B cell (primary cell): ENCODE measurements around the gene KCNG3. TPM values are rescaled to one million over a fixed set of nuclear protein-coding genes. Genes with fewer than 3 reads are reported as not detected.

ENCODE experiments used
- ATAC-seq: fragments of 200-7000 bp; cut with Tn5 transposase; one replicate; pipeline ENCODE4 v1.10.0; 2021; ENCODE audit warnings: low read depth, mild to moderate bottlenecking, moderate number of reproducible peaks, moderate library complexity
- CTCF ChIA-PET: fragments of 350-600 bp; sonication (Branson Sonifier 250); formaldehyde crosslinking; loops from one replicate; lab custom pipeline; 2021; ENCODE audit warnings: antibody characterized with exemption, inconsistent platforms; lab: Charles Lee
- POLR2A ChIA-PET: fragments of 350-600 bp; sonication (Branson Sonifier 250); formaldehyde crosslinking; loops from one replicate; lab custom pipeline; 2021; ENCODE audit warnings: antibody characterized with exemption; lab: Charles Lee
- DNase-seq: peaks from one replicate; pipeline ENCODE4 v3.0.0; 2013
- H2AFZ ChIP-seq: 2 replicates; pipeline ENCODE4 v1.6.1; 2012; ENCODE audit warnings: mild to moderate bottlenecking, low read depth, low read length; ENCODE audit not compliant: insufficient read depth, poor library complexity, severe bottlenecking
- H3K27ac ChIP-seq, 2 donors: 1 replicate in 1 of 2; 2 replicates in 1 of 2; pipeline ENCODE4 v1.5.1; 2012 to 2013; ENCODE audit warnings: low read length in 2 of 2, mild to moderate bottlenecking in 2 of 2, moderate library complexity in 1 of 2
- H3K27me3 ChIP-seq, 4 experiments: fragments of 200-600 bp in 1 of 4; sonication (generic) in 1 of 4; replicated peaks in 1 of 4; 1 replicate in 2 of 4; 2 replicates in 2 of 4; pipeline versions ENCODE4 v1.6.1 to v1.7.0; 2013 to 2016; ENCODE audit warnings: low read length in 3 of 4, mild to moderate bottlenecking in 2 of 4, mixed read lengths in 1 of 4, moderate library complexity in 1 of 4; ENCODE audit not compliant: insufficient read depth in 4 of 4, control insufficient read depth in 3 of 4; ENCODE audit errors: control extremely low read depth in 1 of 4
- H3K36me3 ChIP-seq, 2 experiments: replicated peaks in 1 of 2; 1 replicate in 1 of 2; 2 replicates in 1 of 2; pipeline versions ENCODE4 v1.6.1 to v1.7.1; 2013; ENCODE audit warnings: low read length in 1 of 2; ENCODE audit not compliant: insufficient read depth in 2 of 2, control insufficient read depth in 1 of 2; ENCODE audit errors: control extremely low read depth in 1 of 2, extremely low read depth in 1 of 2
- H3K4me1 ChIP-seq, 2 donors: fragments of 200-600 bp in 1 of 2; sonication (generic) in 1 of 2; 1 replicate in 1 of 2; 2 replicates in 1 of 2; pipeline versions ENCODE4 v1.5.1 to v1.6.1; 2013 to 2017; ENCODE audit warnings: low read length in 2 of 2; ENCODE audit not compliant: control insufficient read depth in 2 of 2, insufficient read depth in 2 of 2
- H3K4me2 ChIP-seq: replicated peaks from 2 replicates; pipeline ENCODE3; 2012; ENCODE audit warnings: mild to moderate bottlenecking, low read depth, low read length; ENCODE audit not compliant: poor library complexity, severe bottlenecking
- H3K4me3 ChIP-seq, 5 experiments: fragments of 200-600 bp in 1 of 5; sonication (generic) in 1 of 5; 1 replicate in 3 of 5; 2 replicates in 2 of 5; pipeline versions ENCODE4 v1.5.1 to v1.7.0; 2011 to 2016; ENCODE audit warnings: low read length in 4 of 5, mild to moderate bottlenecking in 4 of 5, low read depth in 2 of 5, control low read depth in 1 of 5, moderate library complexity in 1 of 5; ENCODE audit not compliant: insufficient read depth in 1 of 5; ENCODE audit errors: control extremely low read depth in 1 of 5, extremely low read depth in 1 of 5
- H3K79me2 ChIP-seq: fragments of 200-600 bp; sonication (generic); one replicate; pipeline ENCODE4 v1.6.0; 2016; ENCODE audit warnings: low read length; ENCODE audit not compliant: control insufficient read depth, insufficient read depth
- H3K9ac ChIP-seq: fragments of 200-600 bp; sonication (generic); 2 replicates; pipeline ENCODE4 v1.6.1; 2017; ENCODE audit warnings: mild to moderate bottlenecking, low read length, moderate library complexity
- H3K9me3 ChIP-seq, 3 donors: one replicate each; pipeline versions ENCODE4 v1.6.1 to v1.7.1; 2013; ENCODE audit warnings: low read length in 2 of 3; ENCODE audit not compliant: control insufficient read depth in 2 of 3, insufficient read depth in 1 of 3; ENCODE audit errors: control extremely low read depth in 1 of 3
- H4K20me1 ChIP-seq: 2 replicates; pipeline ENCODE4 v1.6.0; 2012; ENCODE audit warnings: mild to moderate bottlenecking, low read length; ENCODE audit not compliant: insufficient read depth, control insufficient read depth, poor library complexity, severe bottlenecking
- H3K27ac Mint-ChIP-seq: one replicate; pipeline ENCODE4 v1.8.0; 2021; ENCODE audit warnings: mixed read lengths
- H3K27me3 Mint-ChIP-seq: one replicate; pipeline ENCODE4 v1.8.0; 2021; ENCODE audit warnings: mixed read lengths
- H3K4me1 Mint-ChIP-seq: one replicate; pipeline ENCODE4 v1.8.0; 2021; ENCODE audit warnings: mixed read lengths
- H3K4me3 Mint-ChIP-seq: one replicate; pipeline ENCODE4 v1.8.0; 2021; ENCODE audit warnings: mixed read lengths
- H3K9me3 Mint-ChIP-seq: one replicate; pipeline ENCODE4 v1.8.0; 2022; ENCODE audit warnings: mixed read lengths; ENCODE audit not compliant: insufficient read depth
- EZH2 ChIP-seq: IDR thresholded peaks from 2 replicates; pipeline ENCODE4 v1.6.1; 2012; ENCODE audit warnings: borderline replicate concordance, low read depth, mild to moderate bottlenecking, moderate library complexity, low read length; ENCODE audit not compliant: insufficient read depth, poor library complexity, severe bottlenecking
- WGBS: methylation state at CpG from one replicate; pipeline ENCODE4 v1.1.5; 2013; ENCODE audit warnings: missing lambda C conversion rate; ENCODE audit not compliant: insufficient coverage; 5-methylcytosine and 5-hydroxymethylcytosine counted together
- intact Hi-C: fragments of 100-400 bp; cut with micrococcal nuclease; formaldehyde crosslinking; loops from one replicate; pipeline ENCODE4 v1.10.0; 2022
- polyA plus RNA-seq: library from polyadenylated mRNA; depleted of rRNA; stranded (reverse); fragments of >200 nt; gene quantifications from 2 replicates; pipeline ENCODE4 v1.2.3, GENCODE V29; 2012
- total RNA-seq, 2 donors: library from RNA; stranded (reverse); fragments of 120-200 nt in 1 of 2; gene quantifications; 1 replicate in 1 of 2; 2 replicates in 1 of 2; pipeline versions ENCODE4 v1.2.3 to v1.2.4, GENCODE V29; 2013 to 2022
- TF ChIP-seq, protein P1 (sequence below): fragments of 200-600 bp; IDR thresholded peaks from one replicate; pipeline ENCODE4 v1.8.0; 2022; ENCODE audit warnings: antibody characterized with exemption, mild to moderate bottlenecking

Gene KCNG3
- total and polyA plus RNA-seq, 2 donors (not counting 1 experiment from before 2014, with no cell fraction given) = not detected

DNA sequence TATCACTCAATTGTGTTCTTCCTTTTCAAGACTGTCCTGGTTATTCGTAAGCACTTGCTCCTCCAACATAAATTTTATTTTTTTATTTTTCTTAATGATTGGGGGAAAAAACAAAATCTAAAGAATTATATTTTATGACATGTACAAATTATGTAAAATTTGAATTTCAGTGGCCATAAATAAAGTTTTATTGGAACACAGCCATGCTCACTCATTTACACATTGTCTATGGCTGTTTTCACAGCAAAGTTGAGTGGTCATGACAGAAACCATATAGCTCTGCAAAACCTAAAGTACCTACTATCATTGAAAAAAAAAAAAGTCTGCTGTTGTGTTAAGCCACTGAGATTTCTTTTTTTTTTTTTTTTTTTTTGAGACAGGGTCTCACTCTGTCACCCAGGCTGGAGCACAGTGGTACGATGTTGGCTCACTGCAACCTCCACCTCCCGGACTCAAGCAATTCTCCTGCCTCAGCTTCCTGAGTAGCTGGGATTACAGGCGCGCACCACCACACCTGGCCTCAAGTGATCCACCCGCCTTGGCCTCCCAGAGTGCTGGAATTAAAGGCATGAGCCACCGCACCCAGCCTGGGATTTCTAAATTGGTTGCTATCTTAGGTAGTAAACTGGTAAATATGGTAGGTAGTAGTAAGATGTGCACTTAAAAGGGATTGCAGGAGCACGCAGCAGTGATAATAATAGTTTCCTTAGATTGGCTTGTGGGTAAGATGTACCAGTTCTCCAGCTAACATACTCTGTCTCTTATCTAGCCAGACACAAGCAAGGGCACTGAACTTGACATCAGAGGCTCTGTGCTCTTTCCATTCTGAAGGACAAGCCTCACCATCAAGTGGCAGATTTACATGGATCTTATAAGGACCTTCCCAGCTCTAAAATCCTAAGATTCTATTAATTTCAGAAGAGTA, 44.4 kb downstream of the KCNG3 start:
- Mint-ChIP-seq H3K27me3 (peaks cover 32% of the 10 kb centered on the region), H3K4me1 (no peaks in the 10 kb centered on the region), H3K27ac (no peak overlapping the region), H3K9me3 (no peaks in the 10 kb centered on the region), H3K4me3 (no peak overlapping the region)
- no peak overlapping the region for H3K9ac ChIP-seq
- no peak overlapping the region for H3K4me3 ChIP-seq
- ChIA-PET POLR2A (no interaction called here), CTCF (no interaction called here)
- ATAC-seq = no peak
- peaks cover 0 to 4% (median 2%) of the 10 kb centered on the region in 4 experiments for H3K27me3 ChIP-seq
- H3K4me1 ChIP-seq = no peaks in the 10 kb centered on the region
- H3K27ac ChIP-seq = no peak overlapping the region
- DNase-seq = no peak
- H3K9me3 ChIP-seq = peaks cover 0 to 4% (median 0%) of the 10 kb centered on the region in 3 donors
- H3K79me2 ChIP-seq = no peaks in the 10 kb centered on the region
- no peaks in the 10 kb centered on the region for H3K36me3 ChIP-seq
- TF ChIP-seq, protein P1, sequence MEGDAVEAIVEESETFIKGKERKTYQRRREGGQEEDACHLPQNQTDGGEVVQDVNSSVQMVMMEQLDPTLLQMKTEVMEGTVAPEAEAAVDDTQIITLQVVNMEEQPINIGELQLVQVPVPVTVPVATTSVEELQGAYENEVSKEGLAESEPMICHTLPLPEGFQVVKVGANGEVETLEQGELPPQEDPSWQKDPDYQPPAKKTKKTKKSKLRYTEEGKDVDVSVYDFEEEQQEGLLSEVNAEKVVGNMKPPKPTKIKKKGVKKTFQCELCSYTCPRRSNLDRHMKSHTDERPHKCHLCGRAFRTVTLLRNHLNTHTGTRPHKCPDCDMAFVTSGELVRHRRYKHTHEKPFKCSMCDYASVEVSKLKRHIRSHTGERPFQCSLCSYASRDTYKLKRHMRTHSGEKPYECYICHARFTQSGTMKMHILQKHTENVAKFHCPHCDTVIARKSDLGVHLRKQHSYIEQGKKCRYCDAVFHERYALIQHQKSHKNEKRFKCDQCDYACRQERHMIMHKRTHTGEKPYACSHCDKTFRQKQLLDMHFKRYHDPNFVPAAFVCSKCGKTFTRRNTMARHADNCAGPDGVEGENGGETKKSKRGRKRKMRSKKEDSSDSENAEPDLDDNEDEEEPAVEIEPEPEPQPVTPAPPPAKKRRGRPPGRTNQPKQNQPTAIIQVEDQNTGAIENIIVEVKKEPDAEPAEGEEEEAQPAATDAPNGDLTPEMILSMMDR = no peak
- no peak for TF ChIP-seq EZH2
- no peak overlapping the region for H2AFZ ChIP-seq
- WGBS = 100% methylated on average over 4 of the region's 8 CpGs
- H4K20me1 ChIP-seq = no peaks in the 10 kb centered on the region
- intact Hi-C loops = no loop called here
- no peak overlapping the region for H3K4me2 ChIP-seq

DNA sequence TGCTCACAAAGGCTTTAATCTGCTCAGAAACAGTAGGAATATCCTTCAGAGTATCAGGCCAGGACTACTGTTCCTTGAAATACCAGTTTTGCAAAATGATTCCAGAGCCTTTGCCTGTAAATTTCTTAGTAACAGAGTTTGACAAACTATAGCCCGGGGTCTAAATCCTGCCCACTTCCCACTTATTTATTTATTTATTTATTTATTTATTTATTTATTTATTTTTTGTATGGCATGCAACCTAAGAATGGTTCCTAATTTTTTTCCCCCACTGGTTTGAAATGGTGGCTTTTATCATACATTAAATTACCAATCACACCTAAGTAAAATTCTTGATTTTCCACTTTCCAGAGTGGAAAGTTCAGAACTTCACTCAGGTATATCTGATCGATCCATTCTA, 45.6 kb downstream of the KCNG3 start:
- Histone ChIP-seq H3K27me3 (peaks cover 0 to 4% (median 2%) of the 10 kb centered on the region in 4 experiments), H3K36me3 (no peaks in the 10 kb centered on the region), H3K9me3 (peaks cover 0 to 4% (median 0%) of the 10 kb centered on the region in 3 donors), H3K27ac (no peak overlapping the region), H2AFZ (no peak overlapping the region), H3K79me2 (no peaks in the 10 kb centered on the region), H4K20me1 (no peaks in the 10 kb centered on the region), H3K9ac (no peak overlapping the region), H3K4me2 (no peak overlapping the region), H3K4me1 (no peaks in the 10 kb centered on the region), H3K4me3 (no peak overlapping the region)
- peaks cover 25% of the 10 kb centered on the region for H3K27me3 Mint-ChIP-seq
- intact Hi-C loops = no loop called here
- ATAC-seq (no peak), DNase-seq (no peak)
- ChIA-PET CTCF (no interaction called here), POLR2A (no interaction called here)
- no peaks in the 10 kb centered on the region for H3K9me3 Mint-ChIP-seq
- WGBS = 100% methylated on average over 1 of the region's 2 CpGs
- no peak for TF ChIP-seq EZH2
- TF ChIP-seq, protein P1 = no peak
- H3K4me1 Mint-ChIP-seq = no peaks in the 10 kb centered on the region
- H3K27ac Mint-ChIP-seq = no peak overlapping the region
- H3K4me3 Mint-ChIP-seq = no peak overlapping the region
